Measurements from ENCODE around the gene DCAF4.
A peak's percentile ranks its signal among the peaks of the same experiment; 100 is the strongest.

- TF ChIP-seq POLR2AphosphoS5 (IDR thresholded peaks at IDR 0.05) (peak in 1 of 3 donors; percentile 29), CTCF (IDR thresholded peaks at IDR 0.05) (no peak)
These were observed 82.2 kb downstream of the DCAF4 start for GRCh38 chr14:73008501-73008900.
